AG04450 (cell line): ENCODE results near the gene SYNGR2. TPM values are rescaled to one million over a fixed set of nuclear protein-coding genes. Genes with fewer than 3 reads are reported as not detected.
"Not testable (repeated sequence)": the region's sequence is repeated elsewhere in the genome, so short reads cannot be mapped to it uniquely, and the experiment has no call there.

Experiments used
- CTCF ChIA-PET: fragments of 300-600, 350-600 bp; formaldehyde crosslinking; extraction: SDS; loops from one replicate; lab custom pipeline; 2022; ENCODE audit warnings: antibody characterized with exemption, inconsistent platforms; lab: Charles Lee
- POLR2A ChIA-PET: fragments of 350-600 bp; formaldehyde crosslinking; extraction: SDS; loops from one replicate; lab custom pipeline; 2021; ENCODE audit warnings: antibody characterized with exemption, inconsistent platforms; lab: Yijun Ruan, JAX
- DNase-seq: peaks from one replicate; pipeline ENCODE4 v3.0.0-alpha.2; 2011; ENCODE audit warnings: low read depth, low spot score
- H3K27ac ChIP-seq: one replicate; pipeline ENCODE4 v1.5.1; 2012; ENCODE audit warnings: low read depth, low read length, control low read depth
- H3K27me3 ChIP-seq: one replicate; pipeline ENCODE4 v1.6.0; 2012; ENCODE audit warnings: low read length; ENCODE audit not compliant: control insufficient read depth, insufficient read depth
- H3K4me3 ChIP-seq: 2 replicates; pipeline ENCODE4 v1.5.1; 2011; ENCODE audit warnings: mild to moderate bottlenecking, low read depth, low read length, control low read depth
- H3K9me3 ChIP-seq: 2 replicates; pipeline ENCODE4 v1.5.1; 2012; ENCODE audit warnings: low read length; ENCODE audit not compliant: control insufficient read depth, insufficient read depth
- polyA plus RNA-seq: library from polyadenylated mRNA; depleted of rRNA; stranded (reverse); fragments of >200 nt; gene quantifications from 2 replicates; pipeline ENCODE4 v1.2.3, GENCODE V29; 2011
- TF ChIP-seq, protein P1 (sequence below): IDR thresholded peaks from 2 replicates; pipeline ENCODE4 v1.5.1; 2011; ENCODE audit warnings: low read depth, low read length, control low read depth, inconsistent platforms

Gene SYNGR2
- polyA plus RNA-seq, 1 experiment, result 26.7 TPM

DNA sequence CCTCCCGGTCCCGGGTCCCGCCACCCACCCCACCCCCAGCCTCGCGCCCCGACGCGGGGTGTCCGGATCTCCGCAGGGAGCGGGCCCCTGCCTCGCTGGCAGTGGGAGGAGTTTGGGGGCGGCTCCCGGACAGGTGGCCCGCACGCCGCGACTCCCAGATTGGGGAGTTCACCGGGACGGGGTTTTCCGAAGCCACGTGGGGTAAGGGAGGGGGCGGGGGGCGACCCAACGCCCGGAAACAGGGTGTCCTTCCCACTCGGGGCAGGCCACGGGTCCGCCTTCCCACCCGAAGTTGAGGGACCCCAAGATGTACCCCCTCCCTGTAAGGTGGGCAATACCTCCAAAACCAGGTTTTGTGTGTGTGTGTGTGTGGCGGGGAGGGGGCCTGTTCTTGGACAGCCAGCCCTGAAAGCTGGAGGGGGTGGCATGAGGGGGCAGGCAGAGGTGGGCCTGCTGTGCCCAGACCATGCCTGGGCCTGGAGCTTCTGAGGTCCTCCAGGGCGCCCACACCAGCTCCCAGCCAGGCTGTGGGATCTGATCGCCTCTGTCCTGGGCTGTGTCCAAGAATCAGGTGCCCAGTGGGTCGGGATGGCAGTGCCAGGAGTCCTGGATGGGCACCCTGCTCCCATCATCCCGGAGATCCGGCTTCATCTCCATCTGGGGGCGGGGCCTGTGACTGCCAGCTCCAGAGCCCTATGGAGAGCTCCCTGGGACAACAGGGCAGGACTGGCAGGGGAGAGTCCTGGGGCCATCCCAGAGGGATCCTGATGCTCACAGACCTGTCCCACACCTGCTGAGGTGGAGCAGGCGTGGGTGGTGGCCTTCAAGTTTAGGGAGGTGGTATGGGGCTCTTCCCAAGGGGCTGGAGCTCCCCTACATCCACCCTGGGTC, 767 bp downstream of the SYNGR2 start:
- Histone ChIP-seq H3K4me3 (peak overlapping the region; percentile 60), H3K9me3 (no peaks in the 10 kb centered on the region), H3K27ac (no peak overlapping the region), H3K27me3 (peaks cover 3% of the 10 kb centered on the region)
- TF ChIP-seq, protein P1, sequence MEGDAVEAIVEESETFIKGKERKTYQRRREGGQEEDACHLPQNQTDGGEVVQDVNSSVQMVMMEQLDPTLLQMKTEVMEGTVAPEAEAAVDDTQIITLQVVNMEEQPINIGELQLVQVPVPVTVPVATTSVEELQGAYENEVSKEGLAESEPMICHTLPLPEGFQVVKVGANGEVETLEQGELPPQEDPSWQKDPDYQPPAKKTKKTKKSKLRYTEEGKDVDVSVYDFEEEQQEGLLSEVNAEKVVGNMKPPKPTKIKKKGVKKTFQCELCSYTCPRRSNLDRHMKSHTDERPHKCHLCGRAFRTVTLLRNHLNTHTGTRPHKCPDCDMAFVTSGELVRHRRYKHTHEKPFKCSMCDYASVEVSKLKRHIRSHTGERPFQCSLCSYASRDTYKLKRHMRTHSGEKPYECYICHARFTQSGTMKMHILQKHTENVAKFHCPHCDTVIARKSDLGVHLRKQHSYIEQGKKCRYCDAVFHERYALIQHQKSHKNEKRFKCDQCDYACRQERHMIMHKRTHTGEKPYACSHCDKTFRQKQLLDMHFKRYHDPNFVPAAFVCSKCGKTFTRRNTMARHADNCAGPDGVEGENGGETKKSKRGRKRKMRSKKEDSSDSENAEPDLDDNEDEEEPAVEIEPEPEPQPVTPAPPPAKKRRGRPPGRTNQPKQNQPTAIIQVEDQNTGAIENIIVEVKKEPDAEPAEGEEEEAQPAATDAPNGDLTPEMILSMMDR, result no peak
- no peak for DNase-seq
- CTCF ChIA-PET, result interaction anchor here (1.3 kb wide), 1 partner anchor 17 kb away, joined by 8 read pairs; the partner anchor contains the start of gene TK1
- POLR2A ChIA-PET, result interaction anchor here (1.2 kb wide), 1 partner anchor 17 kb away, joined by 4 read pairs; the partner anchor contains the start of genes AFMID and TK1

GRCh38 chr17:78170692-78171590, 2.6 kb downstream of the SYNGR2 start:
- ChIA-PET CTCF (interaction anchor here (1.3 kb wide), 1 partner anchor 16 kb away, joined by 6 read pairs; the partner anchor contains the start of gene TK1), POLR2A (no interaction called here)
- TF ChIP-seq, protein P1, result no peak
- Histone ChIP-seq H3K27me3 (peaks cover 3% of the 10 kb centered on the region), H3K27ac (no peak overlapping the region), H3K9me3 (no peaks in the 10 kb centered on the region), H3K4me3 (no peak overlapping the region)
- DNase-seq, result no peak

- DNase-seq, H3K9me3 ChIP-seq, H3K27me3 ChIP-seq, POLR2A ChIA-PET, H3K4me3 ChIP-seq, H3K27ac ChIP-seq: not testable (repeated sequence)
- CTCF ChIA-PET, result interaction anchor here (1.3 kb wide), 1 partner anchor 15 kb away, joined by 6 read pairs; the partner anchor contains the start of gene TK1
These were observed 3.3 kb downstream of the SYNGR2 start for GRCh38 chr17:78171591-78172248.

- TF ChIP-seq, protein P1, result no peak
- POLR2A ChIA-PET, result no interaction called here
- no peak for DNase-seq
- H3K9me3 ChIP-seq, result no peaks in the 10 kb centered on the region
- H3K4me3 ChIP-seq, result no peak overlapping the region
- CTCF ChIA-PET, result interaction anchor here (1.3 kb wide), 1 partner anchor 14 kb away, joined by 6 read pairs; the partner anchor contains the start of gene TK1
- H3K27me3 ChIP-seq, result no peaks in the 10 kb centered on the region
- no peak overlapping the region for H3K27ac ChIP-seq
These were observed 4.1 kb downstream of the SYNGR2 start for GRCh38 chr17:78172249-78173051.
